Uterus (tissue), 2 donors: Measurements from ENCODE around the gene ZNF22.

Experiments
- POLR2A ChIP-seq, 2 donors: fragments of 450-650 bp; IDR thresholded peaks; one replicate each; pipeline ENCODE4 v1.6.1; 2016; ENCODE audit warnings: antibody characterized with exemption in 2 of 2, mild to moderate bottlenecking in 1 of 2, moderate library complexity in 1 of 2
- TF ChIP-seq, protein P1 (sequence below), 4 experiments: fragments of 200-600 bp in 2 of 4; fragments of 450-650 bp in 2 of 4; sonication (generic) in 2 of 4; IDR thresholded peaks; one replicate each; pipeline ENCODE4 v1.5.1; 2016 to 2019; ENCODE audit warnings: antibody characterized with exemption in 4 of 4, mild to moderate bottlenecking in 2 of 4, moderate library complexity in 1 of 4

DNA sequence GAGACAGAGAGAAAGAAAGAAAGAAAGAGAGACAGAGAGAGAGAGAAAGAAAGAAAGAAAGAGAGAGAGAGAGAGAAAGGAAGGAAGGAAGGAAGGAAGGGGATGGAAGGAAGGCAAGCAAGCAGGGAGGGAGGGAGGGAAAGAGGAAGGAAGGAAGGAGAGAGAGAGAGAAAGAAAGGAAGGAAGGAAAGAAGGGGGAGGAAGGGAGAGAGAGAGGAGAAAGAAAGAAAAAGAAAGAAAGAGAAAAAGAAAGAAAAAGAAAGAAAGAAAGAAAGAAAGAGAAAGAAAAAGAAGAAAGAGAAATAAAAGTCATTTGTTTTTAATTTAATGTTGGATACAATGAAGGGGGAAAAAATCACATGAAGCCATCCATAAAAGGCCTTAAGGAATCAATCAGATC is 45.8 kb upstream of the ZNF22 start:
- TF ChIP-seq, protein P1, sequence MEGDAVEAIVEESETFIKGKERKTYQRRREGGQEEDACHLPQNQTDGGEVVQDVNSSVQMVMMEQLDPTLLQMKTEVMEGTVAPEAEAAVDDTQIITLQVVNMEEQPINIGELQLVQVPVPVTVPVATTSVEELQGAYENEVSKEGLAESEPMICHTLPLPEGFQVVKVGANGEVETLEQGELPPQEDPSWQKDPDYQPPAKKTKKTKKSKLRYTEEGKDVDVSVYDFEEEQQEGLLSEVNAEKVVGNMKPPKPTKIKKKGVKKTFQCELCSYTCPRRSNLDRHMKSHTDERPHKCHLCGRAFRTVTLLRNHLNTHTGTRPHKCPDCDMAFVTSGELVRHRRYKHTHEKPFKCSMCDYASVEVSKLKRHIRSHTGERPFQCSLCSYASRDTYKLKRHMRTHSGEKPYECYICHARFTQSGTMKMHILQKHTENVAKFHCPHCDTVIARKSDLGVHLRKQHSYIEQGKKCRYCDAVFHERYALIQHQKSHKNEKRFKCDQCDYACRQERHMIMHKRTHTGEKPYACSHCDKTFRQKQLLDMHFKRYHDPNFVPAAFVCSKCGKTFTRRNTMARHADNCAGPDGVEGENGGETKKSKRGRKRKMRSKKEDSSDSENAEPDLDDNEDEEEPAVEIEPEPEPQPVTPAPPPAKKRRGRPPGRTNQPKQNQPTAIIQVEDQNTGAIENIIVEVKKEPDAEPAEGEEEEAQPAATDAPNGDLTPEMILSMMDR (IDR thresholded peaks at IDR 0.05): no peak
- no peak for TF ChIP-seq POLR2A (IDR thresholded peaks at IDR 0.05)
